HFF-Myc (cell line): Measurements from ENCODE around the gene PROM2.

ENCODE experiments used
- DNase-seq: peaks from one replicate; pipeline ENCODE4 v3.0.0-alpha.2; 2011; ENCODE audit warnings: low read depth; ENCODE audit errors: extremely low read depth
- H3K4me3 ChIP-seq: replicated peaks from 2 replicates; pipeline ENCODE4 v1.5.1; 2011; ENCODE audit warnings: low read depth, mild to moderate bottlenecking, control low read depth, low read length
- CTCF ChIP-seq: IDR thresholded peaks from 2 replicates; pipeline ENCODE4 v1.5.1; 2012; ENCODE audit warnings: mild to moderate bottlenecking, low read depth, low read length, control low read depth; ENCODE audit errors: missing control alignments

The PROM2 gene

GRCh38 chr2:95274291-95275150, at the start of gene PROM2:
TSS of gene PROM2 (plus strand) at chr2:95274449. CDS start at chr2:95274586, 137 bp downstream.
- no peak within 1 kb of the TSS for H3K4me3 ChIP-seq
- no peak for TF ChIP-seq CTCF
- DNase-seq, result no peak

- no peak for DNase-seq
- TF ChIP-seq CTCF, result no peak
- no peak overlapping the region for H3K4me3 ChIP-seq
Observed at GRCh38 chr2:95225658-95226057, 48.6 kb upstream of the PROM2 start.

GRCh38 chr2:95231723-95232122, 42.5 kb upstream of the PROM2 start:
- H3K4me3 ChIP-seq, result no peak overlapping the region
- DNase-seq, result peak; percentile 65
- peak; percentile 89 for TF ChIP-seq CTCF

GRCh38 chr2:95232232-95232631, 42.0 kb upstream of the PROM2 start:
- TF ChIP-seq CTCF, result no peak
- no peak overlapping the region for H3K4me3 ChIP-seq
- no peak for DNase-seq

GRCh38 chr2:95234286-95234785, 39.9 kb upstream of the PROM2 start:
- DNase-seq, result no peak
- no peak for TF ChIP-seq CTCF
- no peak overlapping the region for H3K4me3 ChIP-seq

GRCh38 chr2:95234816-95235215, 39.4 kb upstream of the PROM2 start:
- no peak overlapping the region for H3K4me3 ChIP-seq
- TF ChIP-seq CTCF, result no peak
- no peak for DNase-seq

GRCh38 chr2:95238131-95238530, 36.1 kb upstream of the PROM2 start:
- TF ChIP-seq CTCF, result no peak
- no peak overlapping the region for H3K4me3 ChIP-seq
- no peak for DNase-seq
